ENCODE data around the gene TOB2. TPM values are rescaled to one million over a fixed set of nuclear protein-coding genes. Genes with fewer than 3 reads are reported as not detected.
A peak's percentile ranks its signal among the peaks of the same experiment; 100 is the strongest.

TOB2 gene
- total RNA-seq, 1 donor, result 29.0 TPM

GRCh38 chr22:41410311-41410751 lies 36.3 kb downstream of the TOB2 start:
- H3K27ac ChIP-seq (ENCODE audit: low read depth, low read length), result no peak overlapping the region
- TF ChIP-seq CTCF (IDR thresholded peaks at IDR 0.05; ENCODE audit: extremely low read depth, low read depth, low read length), result no peak
- H3K79me2 ChIP-seq (ENCODE audit: insufficient read depth, low read length), result peaks cover 17% of the 10 kb centered on the region
- no peak overlapping the region for H2AFZ ChIP-seq (ENCODE audit: low read length)
- no peak for DNase-seq (ENCODE audit: insufficient read length, low spot score, missing footprints)
- H3K4me1 ChIP-seq (ENCODE audit: insufficient read depth, low read length), result peaks cover 18% of the 10 kb centered on the region
- no peaks in the 10 kb centered on the region for H3K27me3 ChIP-seq (ENCODE audit: insufficient read depth, low read length)
- no peak overlapping the region for H3K4me3 ChIP-seq (ENCODE audit: insufficient read depth, low read length)
- H4K20me1 ChIP-seq (ENCODE audit: insufficient read depth, low read length), result peaks cover 2% of the 10 kb centered on the region
- no peaks in the 10 kb centered on the region for H3K9me3 ChIP-seq (ENCODE audit: low read depth, low read length)
- H3K36me3 ChIP-seq (ENCODE audit: insufficient read depth, low read length), result no peaks in the 10 kb centered on the region
- H3K4me2 ChIP-seq (ENCODE audit: insufficient read depth, low read length), result no peak overlapping the region

- H3K36me3 ChIP-seq (ENCODE audit: insufficient read depth, low read length), result no peaks in the 10 kb centered on the region
- no peak overlapping the region for H3K4me3 ChIP-seq (ENCODE audit: insufficient read depth, low read length)
- no peaks in the 10 kb centered on the region for H4K20me1 ChIP-seq (ENCODE audit: insufficient read depth, low read length)
- H3K27ac ChIP-seq (ENCODE audit: low read depth, low read length), result no peak overlapping the region
- no peaks in the 10 kb centered on the region for H3K27me3 ChIP-seq (ENCODE audit: insufficient read depth, low read length)
- H2AFZ ChIP-seq (ENCODE audit: low read length), result no peak overlapping the region
- DNase-seq (ENCODE audit: insufficient read length, low spot score, missing footprints), result no peak
- no peaks in the 10 kb centered on the region for H3K9me3 ChIP-seq (ENCODE audit: low read depth, low read length)
- H3K79me2 ChIP-seq (ENCODE audit: insufficient read depth, low read length), result peaks cover 6% of the 10 kb centered on the region
- TF ChIP-seq CTCF (IDR thresholded peaks at IDR 0.05; ENCODE audit: extremely low read depth, low read depth, low read length), result no peak
- H3K4me2 ChIP-seq (ENCODE audit: insufficient read depth, low read length), result no peak overlapping the region
- peaks cover 7% of the 10 kb centered on the region for H3K4me1 ChIP-seq (ENCODE audit: insufficient read depth, low read length)
These were observed 37.9 kb downstream of the TOB2 start for GRCh38 chr22:41408665-41409064.

GRCh38 chr22:41407433-41407832 lies 39.2 kb downstream of the TOB2 start:
- H3K4me1 ChIP-seq (ENCODE audit: insufficient read depth, low read length), result peaks cover 4% of the 10 kb centered on the region
- no peak for TF ChIP-seq CTCF (IDR thresholded peaks at IDR 0.05; ENCODE audit: extremely low read depth, low read depth, low read length)
- no peaks in the 10 kb centered on the region for H4K20me1 ChIP-seq (ENCODE audit: insufficient read depth, low read length)
- no peak overlapping the region for H3K27ac ChIP-seq (ENCODE audit: low read depth, low read length)
- no peak overlapping the region for H3K4me2 ChIP-seq (ENCODE audit: insufficient read depth, low read length)
- DNase-seq (ENCODE audit: insufficient read length, low spot score, missing footprints), result no peak
- H3K9me3 ChIP-seq (ENCODE audit: low read depth, low read length), result no peaks in the 10 kb centered on the region
- no peak overlapping the region for H3K4me3 ChIP-seq (ENCODE audit: insufficient read depth, low read length)
- H3K36me3 ChIP-seq (ENCODE audit: insufficient read depth, low read length), result no peaks in the 10 kb centered on the region
- H3K27me3 ChIP-seq (ENCODE audit: insufficient read depth, low read length), result no peaks in the 10 kb centered on the region
- H2AFZ ChIP-seq (ENCODE audit: low read length), result no peak overlapping the region
- peaks cover 2% of the 10 kb centered on the region for H3K79me2 ChIP-seq (ENCODE audit: insufficient read depth, low read length)

- no peak overlapping the region for H2AFZ ChIP-seq (ENCODE audit: low read length)
- no peaks in the 10 kb centered on the region for H3K36me3 ChIP-seq (ENCODE audit: insufficient read depth, low read length)
- no peak overlapping the region for H3K27ac ChIP-seq (ENCODE audit: low read depth, low read length)
- no peaks in the 10 kb centered on the region for H3K9me3 ChIP-seq (ENCODE audit: low read depth, low read length)
- peak; percentile 32 for DNase-seq (ENCODE audit: insufficient read length, low spot score, missing footprints)
- no peaks in the 10 kb centered on the region for H3K79me2 ChIP-seq (ENCODE audit: insufficient read depth, low read length)
- H3K27me3 ChIP-seq (ENCODE audit: insufficient read depth, low read length), result no peaks in the 10 kb centered on the region
- no peak overlapping the region for H3K4me3 ChIP-seq (ENCODE audit: insufficient read depth, low read length)
- H3K4me1 ChIP-seq (ENCODE audit: insufficient read depth, low read length), result peaks cover 11% of the 10 kb centered on the region
- H4K20me1 ChIP-seq (ENCODE audit: insufficient read depth, low read length), result no peaks in the 10 kb centered on the region
- TF ChIP-seq CTCF (IDR thresholded peaks at IDR 0.05; ENCODE audit: extremely low read depth, low read depth, low read length), result no peak
- no peak overlapping the region for H3K4me2 ChIP-seq (ENCODE audit: insufficient read depth, low read length)
These were observed 40.2 kb downstream of the TOB2 start for GRCh38 chr22:41406410-41406809.
